Activated CD8-positive, alpha-beta memory T cell treated with anti-CD3 and anti-CD28 coated beads, Interleukin-2, amount 10 ng/mL, durations not matched to agents 7 days and 5 days (primary cell): ENCODE results near the gene SLC22A12. TPM values are rescaled to one million over a fixed set of nuclear protein-coding genes. Genes with fewer than 3 reads are reported as not detected.

Source experiments
- ATAC-seq: fragments of 150-1000 bp; cut with Tn5 transposase; one replicate; pipeline ENCODE4 v1.10.0; 2021; ENCODE audit warnings: moderate library complexity
- CTCF ChIA-PET: fragments of 350-600 bp; sonication (Branson Sonifier 250); formaldehyde crosslinking; loops from one replicate; lab custom pipeline; 2021; ENCODE audit warnings: antibody characterized with exemption; lab: Charles Lee
- DNase-seq: peaks from one replicate; pipeline ENCODE4 v3.0.0-alpha.2; 2020
- H3K27ac Mint-ChIP-seq: one replicate; pipeline ENCODE4 v1.8.0; 2021; ENCODE audit warnings: mild to moderate bottlenecking, mixed read lengths
- H3K27me3 Mint-ChIP-seq: one replicate; pipeline ENCODE4 v1.8.0; 2021; ENCODE audit warnings: mixed read lengths
- H3K36me3 Mint-ChIP-seq: one replicate; pipeline ENCODE4 v1.8.0; 2021; ENCODE audit warnings: mild to moderate bottlenecking, mixed read lengths
- H3K4me1 Mint-ChIP-seq: one replicate; pipeline ENCODE4 v1.8.0; 2021; ENCODE audit warnings: mixed read lengths
- H3K4me3 Mint-ChIP-seq: one replicate; pipeline ENCODE4 v1.8.0; 2021; ENCODE audit warnings: mild to moderate bottlenecking, moderate library complexity, mixed read lengths
- H3K9me3 Mint-ChIP-seq: one replicate; pipeline ENCODE4 v1.8.0; 2022; ENCODE audit warnings: low read depth, mixed read lengths
- total RNA-seq, 2 experiments: library from RNA; stranded (reverse); gene quantifications; one replicate each; pipeline ENCODE4 v1.2.3, GENCODE V29; 2021

Gene SLC22A12
- total RNA-seq, 2 experiments from 2014 or later, result not detected

GRCh38 chr11:64598797-64599697 is 8.0 kb downstream of the SLC22A12 start:
- Mint-ChIP-seq H3K36me3 (no peaks in the 10 kb centered on the region), H3K27me3 (no peaks in the 10 kb centered on the region), H3K27ac (no peak overlapping the region), H3K9me3 (no peaks in the 10 kb centered on the region), H3K4me1 (no peaks in the 10 kb centered on the region), H3K4me3 (no peak overlapping the region)
- CTCF ChIA-PET, result no interaction called here
- ATAC-seq (no peak), DNase-seq (no peak)

- no peak overlapping the region for H3K27ac Mint-ChIP-seq
- no peaks in the 10 kb centered on the region for H3K4me1 Mint-ChIP-seq
- no peaks in the 10 kb centered on the region for H3K36me3 Mint-ChIP-seq
- H3K27me3 Mint-ChIP-seq, result peaks cover 2% of the 10 kb centered on the region
- H3K4me3 Mint-ChIP-seq, result no peak overlapping the region
- no peak for DNase-seq
- H3K9me3 Mint-ChIP-seq, result no peaks in the 10 kb centered on the region
- CTCF ChIA-PET, result no interaction called here
- ATAC-seq, result no peak
Measured at GRCh38 chr11:64599698-64600211, 8.7 kb downstream of the SLC22A12 start.

- DNase-seq (no peak), ATAC-seq (no peak)
- H3K36me3 Mint-ChIP-seq, result no peaks in the 10 kb centered on the region
- H3K27ac Mint-ChIP-seq, result no peak overlapping the region
- no peak overlapping the region for H3K4me3 Mint-ChIP-seq
- CTCF ChIA-PET, result no interaction called here
- H3K27me3 Mint-ChIP-seq, result peaks cover 3% of the 10 kb centered on the region
- H3K4me1 Mint-ChIP-seq, result no peaks in the 10 kb centered on the region
- no peaks in the 10 kb centered on the region for H3K9me3 Mint-ChIP-seq
Measured at GRCh38 chr11:64600281-64600992, 9.4 kb downstream of the SLC22A12 start.

GRCh38 chr11:64601605-64602465 is 10.8 kb downstream of the SLC22A12 start:
- DNase-seq (no peak), ATAC-seq (no peak)
- no peaks in the 10 kb centered on the region for H3K36me3 Mint-ChIP-seq
- CTCF ChIA-PET, result no interaction called here
- no peaks in the 10 kb centered on the region for H3K9me3 Mint-ChIP-seq
- H3K27ac Mint-ChIP-seq, result no peak overlapping the region
- no peaks in the 10 kb centered on the region for H3K4me1 Mint-ChIP-seq
- no peak overlapping the region for H3K4me3 Mint-ChIP-seq
- peaks cover 3% of the 10 kb centered on the region for H3K27me3 Mint-ChIP-seq

- no peaks in the 10 kb centered on the region for H3K36me3 Mint-ChIP-seq
- H3K4me3 Mint-ChIP-seq, result no peak overlapping the region
- peaks cover 3% of the 10 kb centered on the region for H3K27me3 Mint-ChIP-seq
- CTCF ChIA-PET, result no interaction called here
- H3K9me3 Mint-ChIP-seq, result no peaks in the 10 kb centered on the region
- ATAC-seq (no peak), DNase-seq (no peak)
- no peaks in the 10 kb centered on the region for H3K4me1 Mint-ChIP-seq
- H3K27ac Mint-ChIP-seq, result no peak overlapping the region
Measured at GRCh38 chr11:64602466-64603070, 11.5 kb downstream of the SLC22A12 start.

- Mint-ChIP-seq H3K27me3 (peaks cover 3% of the 10 kb centered on the region), H3K36me3 (no peaks in the 10 kb centered on the region), H3K9me3 (no peaks in the 10 kb centered on the region), H3K27ac (no peak overlapping the region), H3K4me3 (no peak overlapping the region), H3K4me1 (no peaks in the 10 kb centered on the region)
- no peak for DNase-seq
- ATAC-seq, result no peak
- CTCF ChIA-PET, result no interaction called here
Measured at GRCh38 chr11:64603411-64604110, 12.5 kb downstream of the SLC22A12 start.

- H3K4me1 Mint-ChIP-seq, result no peaks in the 10 kb centered on the region
- no peaks in the 10 kb centered on the region for H3K36me3 Mint-ChIP-seq
- H3K9me3 Mint-ChIP-seq, result no peaks in the 10 kb centered on the region
- CTCF ChIA-PET, result interaction anchor here (0.7 kb wide), 1 partner anchor 238 kb away, joined by 3 read pairs; no protein-coding TSS in a partner anchor
- no peak overlapping the region for H3K4me3 Mint-ChIP-seq
- no peak overlapping the region for H3K27ac Mint-ChIP-seq
- no peak for ATAC-seq
- DNase-seq, result no peak
- H3K27me3 Mint-ChIP-seq, result peaks cover 3% of the 10 kb centered on the region
Measured at GRCh38 chr11:64604458-64605243, 13.6 kb downstream of the SLC22A12 start.

GRCh38 chr11:64605244-64605560 is 14.2 kb downstream of the SLC22A12 start:
- Mint-ChIP-seq H3K4me3 (no peak overlapping the region), H3K27me3 (peaks cover 3% of the 10 kb centered on the region), H3K4me1 (no peaks in the 10 kb centered on the region), H3K9me3 (no peaks in the 10 kb centered on the region), H3K27ac (no peak overlapping the region), H3K36me3 (no peaks in the 10 kb centered on the region)
- CTCF ChIA-PET, result interaction anchor here (0.7 kb wide), 1 partner anchor 239 kb away, joined by 3 read pairs; no protein-coding TSS in a partner anchor
- ATAC-seq (no peak), DNase-seq (no peak)

- Mint-ChIP-seq H3K9me3 (no peaks in the 10 kb centered on the region), H3K36me3 (no peaks in the 10 kb centered on the region), H3K4me1 (no peaks in the 10 kb centered on the region), H3K27ac (no peak overlapping the region), H3K4me3 (no peak overlapping the region), H3K27me3 (peaks cover 3% of the 10 kb centered on the region)
- ATAC-seq, result no peak
- CTCF ChIA-PET, result no interaction called here
- DNase-seq, result no peak
Measured at GRCh38 chr11:64605656-64606585, 14.9 kb downstream of the SLC22A12 start.

GRCh38 chr11:64606796-64607380 is 15.9 kb downstream of the SLC22A12 start:
- peaks cover 3% of the 10 kb centered on the region for H3K27me3 Mint-ChIP-seq
- H3K9me3 Mint-ChIP-seq, result no peaks in the 10 kb centered on the region
- DNase-seq, result no peak
- peaks cover 4% of the 10 kb centered on the region for H3K4me1 Mint-ChIP-seq
- CTCF ChIA-PET, result no interaction called here
- H3K4me3 Mint-ChIP-seq, result no peak overlapping the region
- no peaks in the 10 kb centered on the region for H3K36me3 Mint-ChIP-seq
- no peak overlapping the region for H3K27ac Mint-ChIP-seq
- ATAC-seq, result no peak
